Bone marrow (tissue), 2 donors: Measurements from ENCODE around the gene LOX.
"Not testable (repeated sequence)": the region's sequence is repeated elsewhere in the genome, so short reads cannot be mapped to it uniquely, and the experiment has no call there.

Experiments used
- DNase-seq, 2 donors: peaks; one replicate each; lab custom pipeline; 2025; lab: John Stamatoyannopoulos, UW

LOX gene

GRCh38 chr5:122097391-122097790, 19.3 kb upstream of the LOX start:
- DNase-seq, result no peak

- no peak for DNase-seq
Observed at GRCh38 chr5:122095158-122095557, 17.1 kb upstream of the LOX start.

GRCh38 chr5:122094251-122094650, 16.2 kb upstream of the LOX start:
- DNase-seq, result not testable (repeated sequence)

- DNase-seq, result no peak
Observed at GRCh38 chr5:122093415-122094180, 15.5 kb upstream of the LOX start.

- no peak for DNase-seq
Observed at GRCh38 chr5:122091936-122092600, 14.0 kb upstream of the LOX start.

- DNase-seq, result no peak
Observed at GRCh38 chr5:122089096-122090013, 11.3 kb upstream of the LOX start.

- DNase-seq, result no peak
Observed at GRCh38 chr5:122085041-122085440, 7.0 kb upstream of the LOX start.

- DNase-seq, result no peak
Observed at GRCh38 chr5:122083535-122083934, 5.5 kb upstream of the LOX start.

- no peak for DNase-seq
Observed at GRCh38 chr5:122081541-122081940, 3.5 kb upstream of the LOX start.

GRCh38 chr5:122077366-122078115, 518 bp downstream of the LOX start:
- DNase-seq, result no peak

- DNase-seq, result no peak
Observed at GRCh38 chr5:122076669-122077365, 1.2 kb downstream of the LOX start.

- no peak for DNase-seq
Observed at GRCh38 chr5:122076050-122076461, 2.0 kb downstream of the LOX start.

GRCh38 chr5:122073864-122074263, 4.2 kb downstream of the LOX start:
- no peak for DNase-seq

GRCh38 chr5:122073018-122073417, 5.0 kb downstream of the LOX start:
- no peak for DNase-seq

- no peak for DNase-seq
Observed at GRCh38 chr5:122067390-122067789, 10.7 kb downstream of the LOX start.

GRCh38 chr5:122064992-122065391, 13.1 kb downstream of the LOX start:
- DNase-seq, result no peak

- DNase-seq, result no peak
Observed at GRCh38 chr5:122063836-122064235, 14.2 kb downstream of the LOX start.

GRCh38 chr5:122062205-122062604, 15.9 kb downstream of the LOX start:
- no peak for DNase-seq

GRCh38 chr5:122056913-122057312, 21.1 kb downstream of the LOX start:
- DNase-seq, result no peak

- DNase-seq, result no peak
Observed at GRCh38 chr5:122054266-122054665, 23.8 kb downstream of the LOX start.
